Panc1 (cell line): ENCODE measurements around the gene HOXA5. TPM values are rescaled to one million over a fixed set of nuclear protein-coding genes. Genes with fewer than 3 reads are reported as not detected.

Source experiments
- ATAC-seq: fragments of 200-7000 bp; cut with Tn5 transposase; 2 replicates; pipeline ENCODE4 v1.9.1; 2020; ENCODE audit warnings: mild to moderate bottlenecking, moderate library complexity
- BruUV-seq: library from RNA; stranded (reverse); fragments of 400-500 nt; replicated peaks from 2 replicates; lab custom pipeline; 2021; lab: Mats Ljungman, UMichigan
- CTCF ChIA-PET: fragments of 300-600 bp; sonication (Branson Sonifier 250); formaldehyde crosslinking; loops from one replicate; lab custom pipeline; 2022; ENCODE audit warnings: antibody characterized with exemption; lab: Charles Lee
- POLR2A ChIA-PET: fragments of 300-600 bp; sonication (Branson Sonifier 250); formaldehyde crosslinking; loops from one replicate; lab custom pipeline; 2022; ENCODE audit warnings: antibody characterized with exemption; lab: Charles Lee
- DNase-seq: peaks from one replicate; pipeline ENCODE4 v3.0.0-alpha.2; 2010; ENCODE audit warnings: low read depth, low spot score
- H3K27ac ChIP-seq: 2 replicates; pipeline ENCODE4 v1.5.1; 2011; ENCODE audit warnings: mild to moderate bottlenecking, low read length, inconsistent platforms
- H3K27me3 ChIP-seq: fragments of 200-500 bp; sonication (Bioruptor generic); 2 replicates; pipeline ENCODE4 v1.6.0; 2014; ENCODE audit warnings: low read length, inconsistent platforms; ENCODE audit not compliant: control insufficient read depth, insufficient read depth
- H3K36me3 ChIP-seq: fragments of 200-500 bp; sonication (Bioruptor generic); 2 replicates; pipeline ENCODE4 v1.5.1; 2014; ENCODE audit warnings: inconsistent platforms, mild to moderate bottlenecking, low read length, moderate library complexity; ENCODE audit not compliant: control insufficient read depth, insufficient read depth
- H3K4me1 ChIP-seq: 2 replicates; pipeline ENCODE4 v1.5.1; 2011; ENCODE audit warnings: inconsistent platforms, mild to moderate bottlenecking, low read length, moderate library complexity; ENCODE audit not compliant: control insufficient read depth, insufficient read depth
- H3K4me3 ChIP-seq, 2 experiments: 2 replicates each; pipeline ENCODE4 v1.5.1; 2011 to 2012; ENCODE audit warnings: low read depth in 2 of 2, low read length in 2 of 2, mild to moderate bottlenecking in 2 of 2, inconsistent platforms in 1 of 2, moderate library complexity in 1 of 2
- H3K9me3 ChIP-seq: fragments of 200-500 bp; sonication (Bioruptor generic); 2 replicates; pipeline ENCODE4 v1.5.1; 2014; ENCODE audit warnings: low read depth, mild to moderate bottlenecking, inconsistent platforms, low read length, moderate library complexity; ENCODE audit not compliant: control insufficient read depth, insufficient read depth
- POLR2AphosphoS5 ChIP-seq: IDR thresholded peaks from 2 replicates; pipeline ENCODE4 v1.6.1; 2012; ENCODE audit warnings: mild to moderate bottlenecking, low read depth, low read length, moderate library complexity
- REST ChIP-seq, 2 experiments: IDR thresholded peaks; 2 replicates each; pipeline ENCODE4 v1.6.1; 2011 to 2012; ENCODE audit warnings: low read depth in 2 of 2, control low read depth in 1 of 2, low read length in 1 of 2, mild to moderate bottlenecking in 1 of 2, moderate library complexity in 1 of 2; ENCODE audit not compliant: insufficient read depth in 1 of 2
- SIN3A ChIP-seq: IDR thresholded peaks from 2 replicates; pipeline ENCODE4 v1.6.1; 2012; ENCODE audit warnings: low read depth, mild to moderate bottlenecking, low read length, moderate library complexity, borderline replicate concordance; ENCODE audit not compliant: insufficient read depth
- TCF7L2 ChIP-seq: IDR thresholded peaks from 2 replicates; pipeline ENCODE4 v1.6.1; 2011; ENCODE audit warnings: mild to moderate bottlenecking, low read depth, low read length, inconsistent platforms
- in situ Hi-C: cut with HindIII; loops from 2 replicates; pipeline ENCODE4 v1.10.0; 2016; ENCODE audit warnings: low sequenced_read_pairs, low pct_unique_long_range_greater_than_20kb
- intact Hi-C: fragments of 100-400 bp; cut with micrococcal nuclease; formaldehyde crosslinking; loops from one replicate; pipeline ENCODE4 v1.10.0; 2022; ENCODE audit not compliant: unreplicated experiment
- total RNA-seq: library from RNA; stranded (reverse); gene quantifications from one replicate; pipeline ENCODE4 v1.2.1, GENCODE V29; 2021; ENCODE audit not compliant: unreplicated experiment
- TF ChIP-seq, protein P1 (sequence below): fragments of 450-650 bp; IDR thresholded peaks from 2 replicates; pipeline ENCODE4 v1.5.1; 2017; ENCODE audit warnings: mild to moderate bottlenecking

The HOXA5 gene
- total RNA-seq, 1 experiment from 2014 or later = 3.9 TPM

DNA sequence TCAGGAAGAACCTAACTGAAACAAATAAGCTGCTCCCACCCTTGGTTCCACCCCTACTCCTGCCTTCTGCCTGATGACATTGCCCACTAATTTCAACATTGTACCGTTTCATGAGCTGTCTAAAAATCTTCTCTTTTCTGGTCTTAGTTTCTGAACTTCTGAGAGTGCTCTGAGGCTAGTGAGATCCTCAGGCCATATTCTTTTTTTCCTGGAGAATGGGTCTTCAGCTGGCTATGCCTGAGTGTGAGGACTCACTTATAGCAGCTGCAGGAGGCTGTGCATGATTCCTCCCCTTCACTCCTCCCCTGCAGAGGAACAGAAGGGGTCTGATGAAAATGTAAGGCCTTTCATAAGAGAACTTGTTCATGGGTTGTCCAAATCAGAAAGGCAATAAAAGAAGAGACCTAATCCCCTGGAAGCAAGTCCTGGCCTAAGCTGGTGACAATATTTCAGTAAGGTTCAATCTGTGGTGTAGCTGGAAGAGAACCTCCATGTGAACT lies 24.0 kb downstream of the HOXA5 start:
- DNase-seq (no peak), ATAC-seq (no peak)
- POLR2A ChIA-PET = interaction anchor here (0.9 to 1.1 kb wide), 3 partner anchors 9 to 21 kb away, joined by 3 to 4 read pairs (median 3); no protein-coding TSS in a partner anchor
- intact Hi-C loops = no loop called here
- H3K4me3 ChIP-seq = peak overlapping the region in 1 of 2 experiments; percentile 67; a peak in 2 of 4 replicates
- in situ Hi-C loops = no loop called here
- TF ChIP-seq POLR2AphosphoS5 (no peak), SIN3A (no peak), REST (IDR thresholded peaks at IDR 0.05; ENCODE audit: insufficient read depth in 1 of 2, low read depth in 2 of 2, low read length in 1 of 2) (no peak), TCF7L2 (no peak)
- TF ChIP-seq, protein P1, sequence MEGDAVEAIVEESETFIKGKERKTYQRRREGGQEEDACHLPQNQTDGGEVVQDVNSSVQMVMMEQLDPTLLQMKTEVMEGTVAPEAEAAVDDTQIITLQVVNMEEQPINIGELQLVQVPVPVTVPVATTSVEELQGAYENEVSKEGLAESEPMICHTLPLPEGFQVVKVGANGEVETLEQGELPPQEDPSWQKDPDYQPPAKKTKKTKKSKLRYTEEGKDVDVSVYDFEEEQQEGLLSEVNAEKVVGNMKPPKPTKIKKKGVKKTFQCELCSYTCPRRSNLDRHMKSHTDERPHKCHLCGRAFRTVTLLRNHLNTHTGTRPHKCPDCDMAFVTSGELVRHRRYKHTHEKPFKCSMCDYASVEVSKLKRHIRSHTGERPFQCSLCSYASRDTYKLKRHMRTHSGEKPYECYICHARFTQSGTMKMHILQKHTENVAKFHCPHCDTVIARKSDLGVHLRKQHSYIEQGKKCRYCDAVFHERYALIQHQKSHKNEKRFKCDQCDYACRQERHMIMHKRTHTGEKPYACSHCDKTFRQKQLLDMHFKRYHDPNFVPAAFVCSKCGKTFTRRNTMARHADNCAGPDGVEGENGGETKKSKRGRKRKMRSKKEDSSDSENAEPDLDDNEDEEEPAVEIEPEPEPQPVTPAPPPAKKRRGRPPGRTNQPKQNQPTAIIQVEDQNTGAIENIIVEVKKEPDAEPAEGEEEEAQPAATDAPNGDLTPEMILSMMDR = no peak
- no peaks in the 10 kb centered on the region for H3K27me3 ChIP-seq
- peaks cover 68% of the 10 kb centered on the region for H3K4me1 ChIP-seq
- BruUV-seq = no TSS peak
- H3K9me3 ChIP-seq = no peaks in the 10 kb centered on the region
- H3K36me3 ChIP-seq = no peaks in the 10 kb centered on the region
- H3K27ac ChIP-seq = peak overlapping the region; percentile 99
- CTCF ChIA-PET = interaction anchor here (1.3 kb wide), 1 partner anchor 15 kb away, joined by 5 read pairs; no protein-coding TSS in a partner anchor

DNA sequence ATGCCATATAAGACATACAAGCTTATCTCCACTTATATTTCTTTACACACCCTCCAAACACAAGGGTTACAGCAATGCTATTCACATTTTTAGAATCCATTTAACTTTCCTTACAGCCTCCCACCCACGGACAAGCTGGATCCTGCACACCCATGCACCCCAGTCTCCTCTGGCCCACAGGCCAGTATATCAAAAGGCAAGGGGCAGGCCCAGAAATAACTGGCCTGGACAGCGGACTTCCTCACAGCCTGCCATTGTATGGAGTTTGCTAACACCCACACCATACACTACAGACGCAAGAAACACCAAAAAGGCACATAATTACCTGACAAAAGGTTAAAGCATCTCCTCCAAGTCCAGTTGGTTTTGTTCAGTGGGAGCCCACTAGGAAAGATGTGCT lies 24.9 kb downstream of the HOXA5 start:
- H3K4me1 ChIP-seq = peaks cover 63% of the 10 kb centered on the region
- DNase-seq (no peak), ATAC-seq (no peak)
- in situ Hi-C loops (no loop called here), intact Hi-C loops (no loop called here)
- no TSS peak for BruUV-seq
- peak overlapping the region; percentile 60 to 92; a peak in 3 of 4 replicates for H3K4me3 ChIP-seq
- H3K27ac ChIP-seq = peak overlapping the region; percentile 99
- no peaks in the 10 kb centered on the region for H3K27me3 ChIP-seq
- H3K9me3 ChIP-seq = no peaks in the 10 kb centered on the region
- ChIA-PET POLR2A (interaction anchor here (1.1 kb wide), 2 partner anchors 20 to 262 kb away, joined by 3 to 4 read pairs; no protein-coding TSS in a partner anchor), CTCF (no interaction called here)
- TF ChIP-seq SIN3A = no peak
- no peak for TF ChIP-seq POLR2AphosphoS5
- no peak for TF ChIP-seq TCF7L2
- 0 out of 4 replicates have a peak, but pooled peaks of 1 of the 2 experiments have one; percentile 13 for TF ChIP-seq REST (IDR thresholded peaks at IDR 0.05; ENCODE audit: insufficient read depth in 1 of 2, low read depth in 2 of 2, low read length in 1 of 2)
- H3K36me3 ChIP-seq = no peaks in the 10 kb centered on the region
